ENCODE data around the gene TMEM92. TPM values are rescaled to one million over a fixed set of nuclear protein-coding genes. Genes with fewer than 3 reads are reported as not detected.

The TMEM92 gene
- total and polyA plus RNA-seq, 2 donors from 2014 or later = 2.4 TPM; not detected in 1

GRCh38 chr17:50303051-50303450 lies 28.8 kb downstream of the TMEM92 start:
- Histone ChIP-seq H3K9me3 (ENCODE audit: control insufficient read depth in 2 of 3, insufficient read depth in 1 of 3, low read length in 3 of 3) (no peaks in the 10 kb centered on the region), H3K27ac (ENCODE audit: low read depth in 2 of 2, low read length in 2 of 2) (no peak overlapping the region), H3K4me3 (ENCODE audit: low read length in 3 of 3) (no peak overlapping the region), H3K4me1 (ENCODE audit: control insufficient read depth in 2 of 3, insufficient read depth in 2 of 3, low read depth in 1 of 3, low read length in 3 of 3) (no peaks in the 10 kb centered on the region), H3K27me3 (ENCODE audit: control insufficient read depth, insufficient read depth, low read length) (no peaks in the 10 kb centered on the region), H3K36me3 (ENCODE audit: control insufficient read depth in 2 of 3, insufficient read depth in 3 of 3, low read length in 3 of 3) (no peaks in the 10 kb centered on the region), H3K9ac (ENCODE audit: low read length in 3 of 3) (no peak overlapping the region)
- DNase-seq (no peak), FAIRE-seq (no peak)
- intact Hi-C loops (cut with DNase I) = no loop called here
- TF ChIP-seq CTCF (IDR thresholded peaks at IDR 0.05; ENCODE audit: borderline replicate concordance, extremely low read depth, insufficient read depth) = no peak

GRCh38 chr17:50303596-50303995 lies 29.3 kb downstream of the TMEM92 start:
- H3K4me3 ChIP-seq (ENCODE audit: low read length in 3 of 3) = no peak overlapping the region

GRCh38 chr17:50304781-50305404 lies 30.6 kb downstream of the TMEM92 start:
- Histone ChIP-seq H3K9me3 (ENCODE audit: control insufficient read depth in 2 of 3, insufficient read depth in 1 of 3, low read length in 3 of 3) (no peaks in the 10 kb centered on the region), H3K4me1 (ENCODE audit: control insufficient read depth in 2 of 3, insufficient read depth in 2 of 3, low read depth in 1 of 3, low read length in 3 of 3) (no peaks in the 10 kb centered on the region), H3K9ac (ENCODE audit: low read length in 3 of 3) (no peak overlapping the region), H3K27me3 (ENCODE audit: control insufficient read depth, insufficient read depth, low read length) (no peaks in the 10 kb centered on the region), H3K36me3 (ENCODE audit: control insufficient read depth in 2 of 3, insufficient read depth in 3 of 3, low read length in 3 of 3) (no peaks in the 10 kb centered on the region), H3K27ac (ENCODE audit: low read depth in 2 of 2, low read length in 2 of 2) (no peak overlapping the region), H3K4me3 (ENCODE audit: low read length in 3 of 3) (no peak overlapping the region)
- intact Hi-C loops (cut with DNase I) = no loop called here
- DNase-seq (no peak), FAIRE-seq (no peak)
- TF ChIP-seq CTCF (IDR thresholded peaks at IDR 0.05; ENCODE audit: borderline replicate concordance, extremely low read depth, insufficient read depth) = no peak

More at GRCh38 chr17:50303596-50303995, 29.3 kb downstream of the TMEM92 start:
- DNase-seq (no peak), FAIRE-seq (no peak)
- Histone ChIP-seq H3K36me3 (ENCODE audit: control insufficient read depth in 2 of 3, insufficient read depth in 3 of 3, low read length in 3 of 3) (no peaks in the 10 kb centered on the region), H3K9ac (ENCODE audit: low read length in 3 of 3) (no peak overlapping the region), H3K4me1 (ENCODE audit: control insufficient read depth in 2 of 3, insufficient read depth in 2 of 3, low read depth in 1 of 3, low read length in 3 of 3) (no peaks in the 10 kb centered on the region), H3K27me3 (ENCODE audit: control insufficient read depth, insufficient read depth, low read length) (no peaks in the 10 kb centered on the region), H3K27ac (ENCODE audit: low read depth in 2 of 2, low read length in 2 of 2) (no peak overlapping the region), H3K9me3 (ENCODE audit: control insufficient read depth in 2 of 3, insufficient read depth in 1 of 3, low read length in 3 of 3) (no peaks in the 10 kb centered on the region)
- no peak for TF ChIP-seq CTCF (IDR thresholded peaks at IDR 0.05; ENCODE audit: borderline replicate concordance, extremely low read depth, insufficient read depth)
- intact Hi-C loops (cut with DNase I) = no loop called here

GRCh38 chr17:50307654-50308053 lies 33.4 kb downstream of the TMEM92 start:
- no peak for FAIRE-seq
- intact Hi-C loops (cut with DNase I) = no loop called here
- H3K4me3 ChIP-seq (ENCODE audit: low read length in 3 of 3) = no peak overlapping the region

More at GRCh38 chr17:50307654-50308053, 33.4 kb downstream of the TMEM92 start:
- Histone ChIP-seq H3K27me3 (ENCODE audit: control insufficient read depth, insufficient read depth, low read length) (no peaks in the 10 kb centered on the region), H3K36me3 (ENCODE audit: control insufficient read depth in 2 of 3, insufficient read depth in 3 of 3, low read length in 3 of 3) (no peaks in the 10 kb centered on the region), H3K9ac (ENCODE audit: low read length in 3 of 3) (no peak overlapping the region), H3K4me1 (ENCODE audit: control insufficient read depth in 2 of 3, insufficient read depth in 2 of 3, low read depth in 1 of 3, low read length in 3 of 3) (no peaks in the 10 kb centered on the region), H3K9me3 (ENCODE audit: control insufficient read depth in 2 of 3, insufficient read depth in 1 of 3, low read length in 3 of 3) (no peaks in the 10 kb centered on the region), H3K27ac (ENCODE audit: low read depth in 2 of 2, low read length in 2 of 2) (no peak overlapping the region)
- DNase-seq = no peak
- no peak for TF ChIP-seq CTCF (IDR thresholded peaks at IDR 0.05; ENCODE audit: borderline replicate concordance, extremely low read depth, insufficient read depth)

Data from kidney (tissue), 14 donors.